Measurements from ENCODE around the gene MAPKAPK3.

MAPKAPK3 gene

GRCh38 chr3:50617911-50618481, 1.0 kb downstream of the MAPKAPK3 start:
- peak overlapping the region in 20 of 21 experiments; percentile 84 to 99 (median 95) for H3K27ac ChIP-seq

GRCh38 chr3:50620420-50620819, 3.5 kb downstream of the MAPKAPK3 start:
- no peak overlapping the region for H3K4me3 ChIP-seq
- peak overlapping the region in 17 of 21 experiments; percentile 50 to 98 (median 64) for H3K27ac ChIP-seq

More at GRCh38 chr3:50617911-50618481, 1.0 kb downstream of the MAPKAPK3 start:
- peak overlapping the region; percentile 68 to 92 (median 82) for H3K4me3 ChIP-seq

- peak overlapping the region in 16 of 21 experiments; percentile 50 to 98 (median 64) for H3K27ac ChIP-seq
- no peak overlapping the region for H3K4me3 ChIP-seq
Observed at GRCh38 chr3:50620820-50621219, 3.9 kb downstream of the MAPKAPK3 start.

- Histone ChIP-seq H3K4me3 (no peak overlapping the region), H3K27ac (peak overlapping the region in 16 of 21 experiments; percentile 5 to 86 (median 69))
Observed at GRCh38 chr3:50622881-50623280, 5.9 kb downstream of the MAPKAPK3 start.

GRCh38 chr3:50623840-50624474, 7.0 kb downstream of the MAPKAPK3 start:
- H3K4me3 ChIP-seq: no peak overlapping the region
- peak overlapping the region; percentile 5 to 86 (median 66) for H3K27ac ChIP-seq

GRCh38 chr3:50624634-50625033, 7.7 kb downstream of the MAPKAPK3 start:
- Histone ChIP-seq H3K4me3 (no peak overlapping the region), H3K27ac (peak overlapping the region in 19 of 21 experiments; percentile 5 to 86 (median 68))

- Histone ChIP-seq H3K4me3 (no peak overlapping the region), H3K27ac (peak overlapping the region in 18 of 21 experiments; percentile 9 to 86 (median 65))
Observed at GRCh38 chr3:50625231-50626182, 8.6 kb downstream of the MAPKAPK3 start.

GRCh38 chr3:50626401-50626800, 9.4 kb downstream of the MAPKAPK3 start:
- Histone ChIP-seq H3K27ac (peak overlapping the region in 12 of 21 experiments; percentile 1 to 86 (median 42)), H3K4me3 (no peak overlapping the region)

- H3K4me3 ChIP-seq: no peak overlapping the region
Observed at GRCh38 chr3:50627407-50628051, 10.6 kb downstream of the MAPKAPK3 start.

GRCh38 chr3:50628601-50629000, 11.7 kb downstream of the MAPKAPK3 start:
- no peak overlapping the region for H3K4me3 ChIP-seq
- H3K27ac ChIP-seq: peak overlapping the region in 17 of 21 experiments; percentile 8 to 86 (median 53)

More at GRCh38 chr3:50627407-50628051, 10.6 kb downstream of the MAPKAPK3 start:
- peak overlapping the region in 18 of 21 experiments; percentile 8 to 86 (median 54) for H3K27ac ChIP-seq

- Histone ChIP-seq H3K4me3 (no peak overlapping the region), H3K27ac (peak overlapping the region in 9 of 21 experiments; percentile 33 to 86 (median 58))
Observed at GRCh38 chr3:50630394-50630793, 13.4 kb downstream of the MAPKAPK3 start.

GRCh38 chr3:50630877-50631276, 13.9 kb downstream of the MAPKAPK3 start:
- Histone ChIP-seq H3K27ac (peak overlapping the region in 6 of 21 experiments; percentile 24 to 76 (median 56)), H3K4me3 (no peak overlapping the region)

GRCh38 chr3:50632450-50632849, 15.5 kb downstream of the MAPKAPK3 start:
- Histone ChIP-seq H3K27ac (peak overlapping the region in 12 of 21 experiments; percentile 7 to 76 (median 40)), H3K4me3 (no peak overlapping the region)

GRCh38 chr3:50633230-50633790, 16.4 kb downstream of the MAPKAPK3 start:
- H3K27ac ChIP-seq: peak overlapping the region in 7 of 21 experiments; percentile 8 to 76 (median 45)
- H3K4me3 ChIP-seq: no peak overlapping the region

GRCh38 chr3:50635066-50635465, 18.1 kb downstream of the MAPKAPK3 start:
- H3K4me3 ChIP-seq: no peak overlapping the region
- H3K27ac ChIP-seq: no peak overlapping the region

GRCh38 chr3:50637011-50637410, 20.1 kb downstream of the MAPKAPK3 start:
- Histone ChIP-seq H3K4me3 (no peak overlapping the region), H3K27ac (peak overlapping the region in 4 of 21 experiments; percentile 11 to 46 (median 15))

- Histone ChIP-seq H3K4me3 (no peak overlapping the region), H3K27ac (peak overlapping the region in 10 of 21 experiments; percentile 8 to 57 (median 38))
Observed at GRCh38 chr3:50637945-50638344, 21.0 kb downstream of the MAPKAPK3 start.

- peak overlapping the region in 2 of 21 experiments; percentile 37 to 43 for H3K27ac ChIP-seq
Observed at GRCh38 chr3:50639055-50639494, 22.1 kb downstream of the MAPKAPK3 start.

GRCh38 chr3:50642382-50642781, 25.4 kb downstream of the MAPKAPK3 start:
- Histone ChIP-seq H3K27ac (no peak overlapping the region), H3K4me3 (no peak overlapping the region)

More at GRCh38 chr3:50639055-50639494, 22.1 kb downstream of the MAPKAPK3 start:
- H3K4me3 ChIP-seq: no peak overlapping the region

Data from skin epidermis (tissue), 12 donors.